Keratinocyte (primary cell): Measurements from ENCODE around the gene SFXN4. TPM values are rescaled to one million over a fixed set of nuclear protein-coding genes. Genes with fewer than 3 reads are reported as not detected.

Experiments
- DNase-seq: peaks from one replicate; pipeline ENCODE4 v3.0.0-alpha.2; 2011; ENCODE audit warnings: low read depth, missing footprints, low spot score
- FAIRE-seq: peaks from 2 replicates; lab custom pipeline; 2011; peaks lifted over from hg19 to GRCh38; lab: Jason Lieb, UNC
- H2AFZ ChIP-seq: 2 replicates; pipeline ENCODE4 v1.6.0; 2012; ENCODE audit warnings: low read length, control low read depth, inconsistent platforms; ENCODE audit not compliant: control insufficient read depth
- H3K27ac ChIP-seq: 2 replicates; pipeline ENCODE4 v1.5.1; 2011; ENCODE audit warnings: low read length; ENCODE audit not compliant: control insufficient read depth, insufficient read depth
- H3K27me3 ChIP-seq: 3 replicates; pipeline ENCODE4 v1.6.0; 2011; ENCODE audit warnings: low read length; ENCODE audit not compliant: control insufficient read depth, insufficient read depth; ENCODE audit errors: extremely low read depth
- H3K36me3 ChIP-seq, 2 experiments: 2 replicates in 1 of 2; 3 replicates in 1 of 2; pipeline ENCODE4 v1.5.1; 2011; ENCODE audit warnings: low read length in 2 of 2, mild to moderate bottlenecking in 1 of 2; ENCODE audit not compliant: control insufficient read depth in 2 of 2, insufficient read depth in 2 of 2; ENCODE audit errors: extremely low read depth in 1 of 2
- H3K4me1 ChIP-seq: 3 replicates; pipeline ENCODE4 v1.5.1; 2011; ENCODE audit warnings: low read length; ENCODE audit not compliant: control insufficient read depth, insufficient read depth; ENCODE audit errors: extremely low read depth
- H3K4me2 ChIP-seq: 3 replicates; pipeline ENCODE4 v1.6.0; 2011; ENCODE audit warnings: low read depth, low read length; ENCODE audit not compliant: control insufficient read depth, insufficient read depth; ENCODE audit errors: extremely low read depth
- H3K4me3 ChIP-seq, 3 experiments: fragments of 200-600 bp in 1 of 3; sonication (generic) in 1 of 3; 2 replicates in 2 of 3; 3 replicates in 1 of 3; pipeline ENCODE4 v1.5.1; 2011 to 2016; ENCODE audit warnings: low read length in 3 of 3, mild to moderate bottlenecking in 3 of 3, control low read depth in 2 of 3, inconsistent platforms in 1 of 3, low read depth in 1 of 3, mixed read lengths in 1 of 3, mixed run types in 1 of 3, moderate library complexity in 1 of 3; ENCODE audit not compliant: control insufficient read depth in 2 of 3, insufficient read depth in 2 of 3; ENCODE audit errors: extremely low read depth in 1 of 3
- H3K79me2 ChIP-seq: 2 replicates; pipeline ENCODE4 v1.6.0; 2012; ENCODE audit warnings: low read length; ENCODE audit not compliant: control insufficient read depth, insufficient read depth
- H3K9ac ChIP-seq: 3 replicates; pipeline ENCODE4 v1.6.0; 2011; ENCODE audit warnings: low read length; ENCODE audit not compliant: control insufficient read depth, insufficient read depth; ENCODE audit errors: extremely low read depth
- H3K9me1 ChIP-seq: 3 replicates; pipeline ENCODE4 v1.6.0; 2011; ENCODE audit warnings: low read length; ENCODE audit not compliant: control insufficient read depth, insufficient read depth; ENCODE audit errors: extremely low read depth
- H3K9me3 ChIP-seq: 2 replicates; pipeline ENCODE4 v1.5.1; 2012; ENCODE audit warnings: low read depth, low read length; ENCODE audit not compliant: control insufficient read depth
- H4K20me1 ChIP-seq: 3 replicates; pipeline ENCODE4 v1.6.0; 2011; ENCODE audit warnings: low read length; ENCODE audit not compliant: control insufficient read depth, insufficient read depth; ENCODE audit errors: extremely low read depth
- CTCF ChIP-seq, 3 experiments: IDR thresholded peaks in 1 of 3; conservative IDR thresholded peaks in 1 of 3; optimal IDR thresholded peaks in 1 of 3; 2 replicates in 2 of 3; 3 replicates in 1 of 3; pipeline versions ENCODE3 to v1.5.1; 2011; ENCODE audit warnings: low read length in 3 of 3, mild to moderate bottlenecking in 3 of 3, moderate library complexity in 2 of 3, control low read depth in 1 of 3, inconsistent platforms in 1 of 3; ENCODE audit not compliant: insufficient read depth in 2 of 3; ENCODE audit errors: extremely low read depth in 1 of 3
- EZH2 ChIP-seq: IDR thresholded peaks from one replicate; pipeline ENCODE4 v1.6.1; 2012; ENCODE audit warnings: inconsistent platforms, mild to moderate bottlenecking, low read length, moderate library complexity
- dilution Hi-C: fragments of 300-500 bp; cut with MboI; formaldehyde crosslinking; loops from one replicate; pipeline ENCODE4 v1.7.0; 2020; ENCODE audit warnings: low sequenced_read_pairs; ENCODE audit not compliant: extremely low pct_ligation_motif_present
- polyA plus RNA-seq, 5 experiments: library from polyadenylated mRNA; depleted of rRNA in 3 of 5; stranded (reverse) in 3 of 5; stranded (forward) in 1 of 5; unstranded in 1 of 5; fragments of >200 nt; gene quantifications; 1 replicate in 1 of 5; 2 replicates in 3 of 5; 3 replicates in 1 of 5; pipeline versions ENCODE4 v1.2.1 to v1.2.3, GENCODE V29; 2011 to 2012; ENCODE audit warnings: missing spikeins in 2 of 5, low read depth in 1 of 5, low replicate concordance in 1 of 5

SFXN4 gene
- polyA plus RNA-seq, 1 donor (not counting 4 experiments of a cell fraction or from before 2014, with no cell fraction given): 27.6 TPM

DNA sequence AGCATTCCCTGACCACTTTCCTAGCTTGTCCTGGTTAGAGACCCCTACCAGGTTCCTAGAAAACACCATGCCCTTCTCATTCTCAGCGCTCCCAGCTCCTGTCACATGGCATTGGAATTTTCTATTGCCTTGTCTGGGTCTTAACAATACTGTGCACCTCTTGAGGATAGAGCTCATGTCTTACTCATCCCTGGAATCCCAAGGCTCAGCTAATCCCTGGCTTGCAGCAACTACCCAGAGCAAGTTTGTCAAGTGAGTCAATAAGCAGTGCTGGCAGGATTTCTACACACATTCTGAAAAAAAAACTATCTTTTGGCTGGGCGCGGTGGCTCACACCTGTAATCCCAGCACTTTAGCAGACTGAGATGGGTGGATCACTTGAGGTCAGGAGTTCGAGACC lies 24.8 kb upstream of the SFXN4 start:
- H2AFZ ChIP-seq: no peak overlapping the region
- H3K4me1 ChIP-seq: peaks cover 15% of the 10 kb centered on the region
- H3K79me2 ChIP-seq: no peaks in the 10 kb centered on the region
- dilution Hi-C loops: no loop called here
- DNase-seq (peak; percentile 98), FAIRE-seq (peak; percentile 97)
- TF ChIP-seq EZH2 (no peak), CTCF (optimal IDR thresholded peaks at IDR 0.05 in 1 of 3, IDR thresholded peaks at IDR 0.05 in 1 of 3, conservative IDR thresholded peaks at IDR 0.05 in 1 of 3; ENCODE audit: extremely low read depth in 1 of 3, insufficient read depth in 2 of 3, low read length in 3 of 3) (no peak)
- no peak overlapping the region for H3K9ac ChIP-seq
- H3K36me3 ChIP-seq: no peaks in the 10 kb centered on the region
- no peaks in the 10 kb centered on the region for H3K9me1 ChIP-seq
- peak overlapping the region; percentile 10 for H3K4me2 ChIP-seq
- no peaks in the 10 kb centered on the region for H3K9me3 ChIP-seq
- H3K4me3 ChIP-seq: no peak overlapping the region
- peak overlapping the region; percentile 41 for H3K27ac ChIP-seq
- H4K20me1 ChIP-seq: no peaks in the 10 kb centered on the region
- H3K27me3 ChIP-seq: no peaks in the 10 kb centered on the region

DNA sequence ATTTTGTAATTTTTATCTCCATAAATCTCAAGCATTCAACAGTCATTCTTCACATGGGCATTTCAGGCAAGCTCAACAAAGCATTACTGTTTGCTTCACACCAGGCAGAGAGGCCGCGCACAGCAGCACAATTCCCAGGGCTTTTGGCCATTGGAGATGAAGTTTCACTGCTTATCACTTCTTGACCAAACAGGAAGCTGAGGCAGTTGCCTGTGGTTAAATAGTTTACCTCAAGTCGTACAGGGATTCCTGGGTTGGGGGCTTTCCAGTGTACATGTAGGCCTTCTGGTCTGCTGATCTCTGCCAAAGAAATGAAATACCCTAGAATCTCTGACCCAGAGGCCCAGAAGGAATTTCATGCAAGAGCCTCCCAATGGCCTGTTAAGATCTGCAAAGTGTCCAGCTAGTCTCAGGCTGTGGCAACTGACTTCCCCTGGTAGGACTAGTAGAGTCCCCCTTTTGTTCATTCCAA lies 24.3 kb upstream of the SFXN4 start:
- H3K36me3 ChIP-seq: no peaks in the 10 kb centered on the region
- no peaks in the 10 kb centered on the region for H3K27me3 ChIP-seq
- peak overlapping the region; percentile 4 for H3K9ac ChIP-seq
- no peak overlapping the region for H3K4me3 ChIP-seq
- no peak for DNase-seq
- H3K4me1 ChIP-seq: peaks cover 14% of the 10 kb centered on the region
- FAIRE-seq: peak; percentile 44
- H3K9me3 ChIP-seq: no peaks in the 10 kb centered on the region
- peak overlapping the region; percentile 41 for H3K27ac ChIP-seq
- TF ChIP-seq EZH2 (no peak), CTCF (optimal IDR thresholded peaks at IDR 0.05 in 1 of 3, IDR thresholded peaks at IDR 0.05 in 1 of 3, conservative IDR thresholded peaks at IDR 0.05 in 1 of 3; ENCODE audit: extremely low read depth in 1 of 3, insufficient read depth in 2 of 3, low read length in 3 of 3) (no peak)
- dilution Hi-C loops: no loop called here
- no peak overlapping the region for H2AFZ ChIP-seq
- H3K9me1 ChIP-seq: no peaks in the 10 kb centered on the region
- H4K20me1 ChIP-seq: no peaks in the 10 kb centered on the region
- peak overlapping the region; percentile 10 for H3K4me2 ChIP-seq
- no peaks in the 10 kb centered on the region for H3K79me2 ChIP-seq
